ENCODE measurements around the gene UBE2J1.
"Not testable (repeated sequence)": the region's sequence is repeated elsewhere in the genome, so short reads cannot be mapped to it uniquely, and the experiment has no call there.

Gene UBE2J1

GRCh38 chr6:89315249-89315885 lies 37.2 kb downstream of the UBE2J1 start, which contains the start of gene GABRR2:
GABRR2 (minus strand) TSS chr6:89315299; CDS start chr6:89315165, 134 bp downstream.
- H3K9ac ChIP-seq (ENCODE audit: low read length) = no peak within 1 kb of the TSS
- H3K27me3 ChIP-seq (ENCODE audit: control insufficient read depth in 1 of 2, insufficient read depth in 2 of 2, low read length in 2 of 2) = no peaks in the 10 kb centered on the region
- H3K9me3 ChIP-seq (ENCODE audit: low read length) = no peaks in the 10 kb centered on the region
- H3K27ac ChIP-seq (ENCODE audit: low read depth, low read length) = no peak within 1 kb of the TSS
- H3K4me3 ChIP-seq (ENCODE audit: low read depth in 1 of 2, low read length in 2 of 2) = no peak within 1 kb of the TSS
- H3K36me3 ChIP-seq (ENCODE audit: insufficient read depth, low read length) = no peaks in the 10 kb centered on the region
- H3K4me1 ChIP-seq (ENCODE audit: insufficient read depth, low read length) = peaks cover 15% of the 10 kb centered on the region

GRCh38 chr6:89314692-89315091 lies 37.8 kb downstream of the UBE2J1 start:
- Histone ChIP-seq H3K36me3 (ENCODE audit: insufficient read depth, low read length) (no peaks in the 10 kb centered on the region), H3K4me1 (ENCODE audit: insufficient read depth, low read length) (peaks cover 15% of the 10 kb centered on the region), H3K9ac (ENCODE audit: low read length) (no peak overlapping the region), H3K4me3 (ENCODE audit: low read depth in 1 of 2, low read length in 2 of 2) (no peak overlapping the region), H3K9me3 (ENCODE audit: low read length) (no peaks in the 10 kb centered on the region), H3K27ac (ENCODE audit: low read depth, low read length) (no peak overlapping the region), H3K27me3 (ENCODE audit: control insufficient read depth in 1 of 2, insufficient read depth in 2 of 2, low read length in 2 of 2) (no peaks in the 10 kb centered on the region)

DNA sequence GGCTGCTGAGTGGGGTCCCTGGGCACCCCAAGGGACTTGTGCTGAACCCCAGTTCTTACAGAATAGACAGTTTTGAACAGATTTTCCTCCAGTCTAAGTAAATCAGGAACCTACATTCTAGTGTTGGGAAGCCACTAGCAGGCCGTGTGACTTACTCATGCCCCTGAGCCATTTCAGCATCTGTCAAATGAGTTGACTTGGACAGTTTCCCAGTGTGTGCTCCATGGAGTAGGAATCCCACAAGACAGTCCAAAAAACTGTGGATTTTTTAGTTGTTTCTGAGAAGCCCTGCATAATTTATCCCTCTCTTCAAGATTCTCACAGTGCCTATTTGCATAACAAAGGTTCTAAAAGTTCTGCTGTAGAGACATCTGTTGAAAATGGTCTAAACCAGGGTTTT lies 39.5 kb downstream of the UBE2J1 start:
- no peaks in the 10 kb centered on the region for H3K9me3 ChIP-seq (ENCODE audit: low read length)
- no peaks in the 10 kb centered on the region for H3K36me3 ChIP-seq (ENCODE audit: insufficient read depth, low read length)
- H3K4me3 ChIP-seq (ENCODE audit: low read depth in 1 of 2, low read length in 2 of 2) = no peak overlapping the region
- H3K27me3 ChIP-seq (ENCODE audit: control insufficient read depth in 1 of 2, insufficient read depth in 2 of 2, low read length in 2 of 2) = no peaks in the 10 kb centered on the region
- H3K4me1 ChIP-seq (ENCODE audit: insufficient read depth, low read length) = peaks cover 15% of the 10 kb centered on the region
- H3K9ac ChIP-seq (ENCODE audit: low read length) = no peak overlapping the region
- H3K27ac ChIP-seq (ENCODE audit: low read depth, low read length) = peak overlapping the region; percentile 24

DNA sequence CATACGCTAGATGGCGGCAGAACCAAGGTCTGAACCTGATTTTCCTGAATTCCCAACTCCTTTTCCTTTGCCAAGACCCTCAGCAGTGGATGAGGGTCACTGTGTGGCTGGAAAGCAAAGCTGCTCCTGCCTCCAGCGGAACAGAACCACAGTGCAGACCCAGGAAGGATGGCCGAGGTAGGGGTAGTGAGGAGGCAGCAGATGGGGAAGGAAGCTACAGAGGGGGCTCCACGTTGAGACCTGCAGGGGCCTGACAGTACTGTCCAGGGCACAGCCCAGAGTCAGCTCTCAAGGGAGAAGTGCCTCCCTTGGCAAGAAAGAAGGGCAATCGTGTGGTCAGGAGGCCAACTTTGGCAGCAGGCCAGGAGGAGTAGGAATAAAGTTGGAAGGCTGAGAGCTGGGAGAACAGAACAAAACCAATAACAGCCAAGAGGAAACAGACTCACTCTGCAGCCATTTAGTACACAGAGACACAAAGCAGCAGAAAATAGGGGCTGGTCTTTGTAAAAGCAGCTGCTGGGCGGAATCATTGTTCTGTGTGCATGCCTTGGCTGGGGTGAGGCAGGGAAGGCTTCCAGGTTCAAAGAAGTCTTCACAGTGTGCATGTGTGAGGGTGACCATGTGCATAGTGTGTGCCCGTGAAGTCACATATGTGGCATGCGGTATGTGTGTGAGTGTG lies 40.5 kb downstream of the UBE2J1 start:
- Histone ChIP-seq H3K4me3 (ENCODE audit: low read depth in 1 of 2, low read length in 2 of 2) (peak overlapping the region in 1 of 2 donors; percentile 43), H3K4me1 (ENCODE audit: insufficient read depth, low read length) (peaks cover 15% of the 10 kb centered on the region), H3K9ac (ENCODE audit: low read length) (no peak overlapping the region)

GRCh38 chr6:89311530-89311852 lies 41.0 kb downstream of the UBE2J1 start:
- peak overlapping the region in 1 of 2 donors; percentile 43 for H3K4me3 ChIP-seq (ENCODE audit: low read depth in 1 of 2, low read length in 2 of 2)
- H3K9me3 ChIP-seq (ENCODE audit: low read length) = no peaks in the 10 kb centered on the region
- peak overlapping the region; percentile 28 for H3K27ac ChIP-seq (ENCODE audit: low read depth, low read length)
- H3K9ac ChIP-seq (ENCODE audit: low read length) = no peak overlapping the region
- H3K27me3 ChIP-seq (ENCODE audit: control insufficient read depth in 1 of 2, insufficient read depth in 2 of 2, low read length in 2 of 2) = no peaks in the 10 kb centered on the region
- H3K36me3 ChIP-seq (ENCODE audit: insufficient read depth, low read length) = no peaks in the 10 kb centered on the region
- H3K4me1 ChIP-seq (ENCODE audit: insufficient read depth, low read length) = peaks cover 15% of the 10 kb centered on the region

More for the DNA sequence above, 40.5 kb downstream of the UBE2J1 start:
- Histone ChIP-seq H3K27ac (ENCODE audit: low read depth, low read length) (peak overlapping the region; percentile 28), H3K36me3 (ENCODE audit: insufficient read depth, low read length) (no peaks in the 10 kb centered on the region), H3K27me3 (ENCODE audit: control insufficient read depth in 1 of 2, insufficient read depth in 2 of 2, low read length in 2 of 2) (no peaks in the 10 kb centered on the region), H3K9me3 (ENCODE audit: low read length) (no peaks in the 10 kb centered on the region)

DNA sequence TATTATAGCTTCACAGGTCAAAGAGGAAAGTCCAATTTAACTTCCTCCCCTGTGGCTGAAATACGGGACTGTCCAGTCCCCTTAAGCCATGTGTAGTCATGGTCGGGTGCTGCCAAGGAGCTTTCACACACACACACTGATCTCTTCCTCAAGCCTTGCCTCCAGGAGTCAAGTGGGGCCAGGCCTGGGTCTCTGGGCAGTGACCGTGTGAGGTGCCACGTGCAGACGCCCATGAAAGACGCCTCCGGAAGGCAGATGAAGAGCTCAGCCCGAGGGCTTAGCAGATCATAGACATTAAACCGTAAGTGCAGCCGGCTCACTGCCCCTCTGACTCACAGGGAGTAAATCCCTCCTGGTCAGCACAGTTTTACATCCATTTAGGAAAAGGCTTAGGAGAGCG lies 41.6 kb downstream of the UBE2J1 start:
- Histone ChIP-seq H3K36me3 (ENCODE audit: insufficient read depth, low read length) (no peaks in the 10 kb centered on the region), H3K4me1 (ENCODE audit: insufficient read depth, low read length) (peaks cover 15% of the 10 kb centered on the region), H3K4me3 (ENCODE audit: low read depth in 1 of 2, low read length in 2 of 2) (no peak overlapping the region), H3K9ac (ENCODE audit: low read length) (no peak overlapping the region), H3K27me3 (ENCODE audit: control insufficient read depth in 1 of 2, insufficient read depth in 2 of 2, low read length in 2 of 2) (no peaks in the 10 kb centered on the region), H3K9me3 (ENCODE audit: low read length) (no peaks in the 10 kb centered on the region), H3K27ac (ENCODE audit: low read depth, low read length) (no peak overlapping the region)

GRCh38 chr6:89308525-89309395 lies 43.8 kb downstream of the UBE2J1 start:
- Histone ChIP-seq H3K4me1 (ENCODE audit: insufficient read depth, low read length) (peaks cover 15% of the 10 kb centered on the region), H3K27me3 (ENCODE audit: control insufficient read depth in 1 of 2, insufficient read depth in 2 of 2, low read length in 2 of 2) (no peaks in the 10 kb centered on the region), H3K9ac (ENCODE audit: low read length) (no peak overlapping the region), H3K36me3 (ENCODE audit: insufficient read depth, low read length) (no peaks in the 10 kb centered on the region), H3K9me3 (ENCODE audit: low read length) (no peaks in the 10 kb centered on the region), H3K4me3 (ENCODE audit: low read depth in 1 of 2, low read length in 2 of 2) (no peak overlapping the region), H3K27ac (ENCODE audit: low read depth, low read length) (no peak overlapping the region)

GRCh38 chr6:89304517-89304916 lies 48.0 kb downstream of the UBE2J1 start:
- not testable (repeated sequence) for H3K4me1 ChIP-seq (ENCODE audit: insufficient read depth, low read length); H3K4me3 ChIP-seq (ENCODE audit: low read depth in 1 of 2, low read length in 2 of 2); H3K27ac ChIP-seq (ENCODE audit: low read depth, low read length); H3K9me3 ChIP-seq (ENCODE audit: low read length); H3K27me3 ChIP-seq (ENCODE audit: control insufficient read depth in 1 of 2, insufficient read depth in 2 of 2, low read length in 2 of 2); H3K36me3 ChIP-seq (ENCODE audit: insufficient read depth, low read length); H3K9ac ChIP-seq (ENCODE audit: low read length)

DNA sequence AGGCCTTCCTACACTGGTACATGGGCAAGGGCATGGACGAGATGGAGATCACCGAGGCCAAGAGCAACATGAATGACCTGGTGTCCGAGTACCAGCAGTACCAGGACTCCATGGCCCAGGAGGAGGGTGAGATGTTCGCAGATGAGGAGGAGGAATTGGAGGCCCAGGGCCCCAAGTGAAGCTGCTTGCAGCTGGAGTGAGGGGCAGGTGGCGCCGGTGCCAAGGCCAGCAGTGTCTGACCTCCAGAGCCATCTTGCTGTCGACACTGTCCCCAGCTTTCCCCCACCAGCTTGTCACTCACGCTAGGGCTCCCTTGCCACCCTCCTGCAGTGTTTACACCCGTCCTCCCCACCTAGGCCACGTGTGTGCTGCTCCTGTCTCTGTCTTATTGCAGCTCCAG lies 49.6 kb downstream of the UBE2J1 start:
- Histone ChIP-seq H3K27ac (ENCODE audit: low read depth, low read length) (no peak overlapping the region), H3K4me3 (ENCODE audit: low read depth in 1 of 2, low read length in 2 of 2) (no peak overlapping the region), H3K27me3 (ENCODE audit: control insufficient read depth in 1 of 2, insufficient read depth in 2 of 2, low read length in 2 of 2) (no peaks in the 10 kb centered on the region), H3K4me1 (ENCODE audit: insufficient read depth, low read length) (peaks cover 5% of the 10 kb centered on the region), H3K36me3 (ENCODE audit: insufficient read depth, low read length) (no peaks in the 10 kb centered on the region), H3K9me3 (ENCODE audit: low read length) (no peaks in the 10 kb centered on the region), H3K9ac (ENCODE audit: low read length) (no peak overlapping the region)

- Histone ChIP-seq H3K36me3 (ENCODE audit: insufficient read depth, low read length) (no peaks in the 10 kb centered on the region), H3K9ac (ENCODE audit: low read length) (no peak overlapping the region), H3K4me3 (ENCODE audit: low read depth in 1 of 2, low read length in 2 of 2) (no peak overlapping the region), H3K4me1 (ENCODE audit: insufficient read depth, low read length) (peaks cover 5% of the 10 kb centered on the region), H3K9me3 (ENCODE audit: low read length) (no peaks in the 10 kb centered on the region), H3K27me3 (ENCODE audit: control insufficient read depth in 1 of 2, insufficient read depth in 2 of 2, low read length in 2 of 2) (no peaks in the 10 kb centered on the region), H3K27ac (ENCODE audit: low read depth, low read length) (no peak overlapping the region)
These were observed 50.2 kb downstream of the UBE2J1 start for GRCh38 chr6:89302195-89302770.

DNA sequence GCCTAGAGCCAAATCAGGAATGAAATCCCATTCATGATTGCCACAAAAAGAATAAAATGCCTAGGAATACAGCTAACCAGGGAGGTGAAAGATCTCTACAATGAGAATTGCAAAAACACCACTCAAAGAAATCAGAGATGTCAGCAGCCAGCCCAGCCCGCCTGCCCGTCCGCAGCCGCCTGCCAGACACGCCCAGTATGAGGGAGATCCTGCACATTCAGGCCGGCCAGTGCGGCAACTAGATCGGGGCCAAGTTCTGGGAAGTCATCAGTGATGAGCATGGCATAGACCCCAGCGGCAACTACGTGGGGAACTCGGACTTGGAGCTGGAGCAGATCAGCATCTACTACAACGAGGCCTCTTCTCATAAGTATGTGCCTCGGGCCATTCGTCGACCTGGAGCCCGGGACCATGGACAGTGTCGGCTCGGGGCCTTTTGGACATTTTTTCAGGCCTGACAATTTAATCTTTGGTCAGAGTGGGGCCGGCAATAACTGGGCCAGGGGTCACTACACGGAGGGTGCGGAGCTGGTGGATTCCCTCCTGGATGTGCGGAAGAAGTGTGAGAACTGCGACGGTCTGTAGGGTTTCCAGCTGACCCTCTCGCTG lies 50.8 kb downstream of the UBE2J1 start:
- no peak overlapping the region for H3K9ac ChIP-seq (ENCODE audit: low read length)
- H3K27me3 ChIP-seq (ENCODE audit: control insufficient read depth in 1 of 2, insufficient read depth in 2 of 2, low read length in 2 of 2) = no peaks in the 10 kb centered on the region
- no peak overlapping the region for H3K27ac ChIP-seq (ENCODE audit: low read depth, low read length)
- no peaks in the 10 kb centered on the region for H3K36me3 ChIP-seq (ENCODE audit: insufficient read depth, low read length)
- no peak overlapping the region for H3K4me3 ChIP-seq (ENCODE audit: low read depth in 1 of 2, low read length in 2 of 2)
- H3K4me1 ChIP-seq (ENCODE audit: insufficient read depth, low read length) = peaks cover 5% of the 10 kb centered on the region
- no peaks in the 10 kb centered on the region for H3K9me3 ChIP-seq (ENCODE audit: low read length)
